ENCODE results near the gene CA5A. TPM values are rescaled to one million over a fixed set of nuclear protein-coding genes. Genes with fewer than 3 reads are reported as not detected.

The CA5A gene
- total and polyA plus RNA-seq, 2 of the 13 experiments (the other 11 are each of a cell fraction or from before 2014, with no cell fraction given) = 66.8 to 106 TPM

DNA sequence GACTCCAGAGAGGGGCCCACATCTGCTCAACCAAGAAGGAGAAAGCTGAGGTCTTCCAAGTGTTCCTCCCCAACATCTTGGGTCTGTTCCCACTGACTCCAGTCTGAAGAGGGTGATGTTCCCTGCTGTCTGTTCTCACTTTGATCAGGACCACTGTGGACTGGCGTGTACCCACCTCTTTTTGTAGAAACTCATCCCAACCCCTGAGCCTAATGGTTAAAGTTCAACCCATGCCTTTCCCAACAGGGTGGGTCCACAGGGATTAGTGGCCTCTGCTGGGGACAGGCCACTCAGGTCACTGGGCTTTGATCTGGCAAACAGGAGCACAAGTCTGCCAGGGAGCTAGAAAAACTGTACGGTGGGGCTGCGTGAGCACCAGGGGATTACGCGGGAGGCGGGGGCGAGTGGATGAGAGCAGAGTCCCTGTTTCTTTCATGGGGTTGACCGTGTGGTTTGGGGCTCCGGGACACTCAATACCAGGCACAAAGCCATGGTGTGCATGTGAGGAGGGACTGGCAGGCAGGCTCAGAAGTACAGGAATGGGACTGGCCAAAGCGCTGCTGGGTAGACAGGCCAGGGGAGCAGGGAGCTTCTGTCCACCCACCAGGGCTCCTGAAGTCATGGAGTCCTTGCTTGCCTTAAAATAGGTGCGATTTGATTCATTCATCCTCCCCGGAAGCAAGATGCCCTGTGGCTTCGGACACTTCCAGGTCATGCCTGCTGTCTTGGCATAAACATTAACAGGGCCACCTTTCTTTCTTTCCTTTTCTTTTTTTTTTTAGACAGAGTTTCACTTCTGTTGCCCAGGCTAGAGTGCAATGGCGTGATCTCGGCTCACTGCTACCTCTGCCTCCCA, at the start of gene CA5A (continued):
- peak; percentile 91 for TF ChIP-seq MLX (CRISPR knock-in tag; IDR thresholded peaks at IDR 0.05)
- no peak; the same call in 1 of the 2 replicates for TF ChIP-seq RAD51 (IDR thresholded peaks at IDR 0.05; ENCODE audit: borderline replicate concordance)
- TF ChIP-seq, protein P1, sequence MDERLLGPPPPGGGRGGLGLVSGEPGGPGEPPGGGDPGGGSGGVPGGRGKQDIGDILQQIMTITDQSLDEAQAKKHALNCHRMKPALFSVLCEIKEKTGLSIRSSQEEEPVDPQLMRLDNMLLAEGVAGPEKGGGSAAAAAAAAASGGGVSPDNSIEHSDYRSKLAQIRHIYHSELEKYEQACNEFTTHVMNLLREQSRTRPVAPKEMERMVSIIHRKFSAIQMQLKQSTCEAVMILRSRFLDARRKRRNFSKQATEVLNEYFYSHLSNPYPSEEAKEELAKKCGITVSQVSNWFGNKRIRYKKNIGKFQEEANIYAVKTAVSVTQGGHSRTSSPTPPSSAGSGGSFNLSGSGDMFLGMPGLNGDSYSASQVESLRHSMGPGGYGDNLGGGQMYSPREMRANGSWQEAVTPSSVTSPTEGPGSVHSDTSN (CRISPR knock-in tag; IDR thresholded peaks at IDR 0.05) = 0 out of 2 replicates have a peak, but pooled peaks have one; percentile 5
- TF ChIP-seq ZNF143 (CRISPR knock-in tag; IDR thresholded peaks at IDR 0.05) = peak; percentile 66; the same call in 1 of the 2 replicates
- peak; percentile 85; the same call in 1 of the 2 replicates for TF ChIP-seq ZNF280D (CRISPR knock-in tag; IDR thresholded peaks at IDR 0.05)
- TF ChIP-seq CREB3 (CRISPR knock-in tag; IDR thresholded peaks at IDR 0.05) = no peak
- no peak for TF ChIP-seq SUZ12 (IDR thresholded peaks at IDR 0.05; ENCODE audit: low read depth, low read length)
- TF ChIP-seq ESRRA (CRISPR knock-in tag; IDR thresholded peaks at IDR 0.05; ENCODE audit: low read depth) = peak; percentile 96
- TF ChIP-seq AKAP8 (CRISPR knock-in tag; IDR thresholded peaks at IDR 0.05) = peak; percentile 75; the same call in 1 of the 2 replicates
- TF ChIP-seq STAG1 (CRISPR knock-in tag; IDR thresholded peaks at IDR 0.05) = peak; percentile 28; the same call in 1 of the 2 replicates
- peak; percentile 87 for TF ChIP-seq BCL6 (CRISPR knock-in tag; IDR thresholded peaks at IDR 0.05)
- TF ChIP-seq NCOA2 (CRISPR knock-in tag; IDR thresholded peaks at IDR 0.05) = peak; percentile 88
- no peak for TF ChIP-seq SMAD1 (CRISPR knock-in tag; IDR thresholded peaks at IDR 0.05; ENCODE audit: borderline replicate concordance, low read depth)
- TF ChIP-seq, protein P2, sequence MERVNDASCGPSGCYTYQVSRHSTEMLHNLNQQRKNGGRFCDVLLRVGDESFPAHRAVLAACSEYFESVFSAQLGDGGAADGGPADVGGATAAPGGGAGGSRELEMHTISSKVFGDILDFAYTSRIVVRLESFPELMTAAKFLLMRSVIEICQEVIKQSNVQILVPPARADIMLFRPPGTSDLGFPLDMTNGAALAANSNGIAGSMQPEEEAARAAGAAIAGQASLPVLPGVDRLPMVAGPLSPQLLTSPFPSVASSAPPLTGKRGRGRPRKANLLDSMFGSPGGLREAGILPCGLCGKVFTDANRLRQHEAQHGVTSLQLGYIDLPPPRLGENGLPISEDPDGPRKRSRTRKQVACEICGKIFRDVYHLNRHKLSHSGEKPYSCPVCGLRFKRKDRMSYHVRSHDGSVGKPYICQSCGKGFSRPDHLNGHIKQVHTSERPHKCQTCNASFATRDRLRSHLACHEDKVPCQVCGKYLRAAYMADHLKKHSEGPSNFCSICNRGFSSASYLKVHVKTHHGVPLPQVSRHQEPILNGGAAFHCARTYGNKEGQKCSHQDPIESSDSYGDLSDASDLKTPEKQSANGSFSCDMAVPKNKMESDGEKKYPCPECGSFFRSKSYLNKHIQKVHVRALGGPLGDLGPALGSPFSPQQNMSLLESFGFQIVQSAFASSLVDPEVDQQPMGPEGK (CRISPR knock-in tag; IDR thresholded peaks at IDR 0.05) = peak; percentile 94
- TF ChIP-seq GATAD2A (CRISPR knock-in tag; IDR thresholded peaks at IDR 0.05) = peak; percentile 98
- TF ChIP-seq DZIP1 (CRISPR knock-in tag; IDR thresholded peaks at IDR 0.05) = 0 out of 2 replicates have a peak, but pooled peaks have one; percentile 47
